ENCODE data around the gene KCNQ1. TPM values are rescaled to one million over a fixed set of nuclear protein-coding genes. Genes with fewer than 3 reads are reported as not detected.

KCNQ1 gene
- total and polyA plus RNA-seq, 2 of the 13 experiments (the other 11 are each of a cell fraction or from before 2014, with no cell fraction given): 0.02 to 0.08 TPM

DNA sequence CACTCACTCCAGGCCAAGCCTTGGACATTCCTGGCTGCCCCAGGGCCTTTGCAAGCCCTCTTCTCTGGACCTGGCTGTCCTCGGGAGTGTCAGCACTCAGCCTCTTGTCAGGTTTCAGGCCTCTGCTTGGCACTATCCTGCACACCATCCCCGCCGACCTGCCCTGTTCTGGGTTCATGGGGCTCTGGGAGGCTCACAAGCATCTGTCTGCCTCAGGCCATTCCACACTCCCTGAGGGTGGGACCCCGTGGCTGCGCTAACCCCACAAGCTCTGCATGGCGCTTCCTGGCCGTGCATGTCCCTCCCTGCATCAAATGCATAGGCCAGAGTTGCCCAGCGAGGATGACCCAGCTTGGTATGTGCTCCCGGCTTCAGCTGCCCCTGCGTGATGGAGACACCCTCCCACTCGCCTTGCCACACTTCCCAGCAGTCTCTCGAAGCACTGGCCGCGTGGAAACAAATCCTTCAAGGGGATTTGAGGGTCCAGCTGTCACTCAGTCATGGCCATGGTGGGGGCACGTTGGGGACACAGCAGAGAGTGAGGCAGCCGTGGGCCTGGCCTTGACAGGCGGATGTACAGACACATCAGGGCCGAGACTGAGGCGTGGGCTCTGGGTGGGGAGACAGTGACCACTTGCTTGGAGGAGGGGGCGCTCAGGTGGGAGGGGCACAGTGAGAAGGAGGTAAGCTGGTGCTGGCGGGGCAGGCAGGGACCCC, 87.3 kb downstream of the KCNQ1 start (continued):
- TF ChIP-seq MBNL3 (CRISPR knock-in tag; conservative IDR thresholded peaks at IDR 0.05) (no peak), PHB2 (IDR thresholded peaks at IDR 0.05; ENCODE audit: partially characterized antibody) (no peak), YEATS2 (CRISPR knock-in tag; IDR thresholded peaks at IDR 0.05; ENCODE audit: borderline replicate concordance) (no peak), POGZ (CRISPR knock-in tag; IDR thresholded peaks at IDR 0.05) (no peak), EED (CRISPR knock-in tag; IDR thresholded peaks at IDR 0.05) (no peak), MED1 (CRISPR knock-in tag; IDR thresholded peaks at IDR 0.05) (no peak), ZNF234 (CRISPR knock-in tag; conservative IDR thresholded peaks at IDR 0.05) (no peak), ZMYM4 (CRISPR knock-in tag; IDR thresholded peaks at IDR 0.05) (no peak), ZBTB21 (CRISPR knock-in tag; IDR thresholded peaks at IDR 0.05) (no peak), ZFX (CRISPR knock-in tag; IDR thresholded peaks at IDR 0.05; ENCODE audit: low read depth) (peak; percentile 7; the same call in 1 of the 2 replicates), RARG (CRISPR knock-in tag; IDR thresholded peaks at IDR 0.05; ENCODE audit: low read depth) (no peak)
- TF ChIP-seq, protein P1, sequence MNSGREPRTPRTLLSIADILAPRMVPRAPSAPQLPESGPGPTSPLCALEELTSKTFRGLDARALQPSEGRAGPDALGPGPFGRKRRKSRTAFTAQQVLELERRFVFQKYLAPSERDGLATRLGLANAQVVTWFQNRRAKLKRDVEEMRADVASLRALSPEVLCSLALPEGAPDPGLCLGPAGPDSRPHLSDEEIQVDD (CRISPR knock-in tag; IDR thresholded peaks at IDR 0.05; ENCODE audit: borderline replicate concordance): no peak
- TF ChIP-seq, protein P2, sequence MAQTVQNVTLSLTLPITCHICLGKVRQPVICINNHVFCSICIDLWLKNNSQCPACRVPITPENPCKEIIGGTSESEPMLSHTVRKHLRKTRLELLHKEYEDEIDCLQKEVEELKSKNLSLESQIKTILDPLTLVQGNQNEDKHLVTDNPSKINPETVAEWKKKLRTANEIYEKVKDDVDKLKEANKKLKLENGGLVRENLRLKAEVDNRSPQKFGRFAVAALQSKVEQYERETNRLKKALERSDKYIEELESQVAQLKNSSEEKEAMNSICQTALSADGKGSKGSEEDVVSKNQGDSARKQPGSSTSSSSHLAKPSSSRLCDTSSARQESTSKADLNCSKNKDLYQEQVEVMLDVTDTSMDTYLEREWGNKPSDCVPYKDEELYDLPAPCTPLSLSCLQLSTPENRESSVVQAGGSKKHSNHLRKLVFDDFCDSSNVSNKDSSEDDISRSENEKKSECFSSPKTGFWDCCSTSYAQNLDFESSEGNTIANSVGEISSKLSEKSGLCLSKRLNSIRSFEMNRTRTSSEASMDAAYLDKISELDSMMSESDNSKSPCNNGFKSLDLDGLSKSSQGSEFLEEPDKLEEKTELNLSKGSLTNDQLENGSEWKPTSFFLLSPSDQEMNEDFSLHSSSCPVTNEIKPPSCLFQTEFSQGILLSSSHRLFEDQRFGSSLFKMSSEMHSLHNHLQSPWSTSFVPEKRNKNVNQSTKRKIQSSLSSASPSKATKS (CRISPR knock-in tag; IDR thresholded peaks at IDR 0.05): no peak
- TF ChIP-seq, protein P3, sequence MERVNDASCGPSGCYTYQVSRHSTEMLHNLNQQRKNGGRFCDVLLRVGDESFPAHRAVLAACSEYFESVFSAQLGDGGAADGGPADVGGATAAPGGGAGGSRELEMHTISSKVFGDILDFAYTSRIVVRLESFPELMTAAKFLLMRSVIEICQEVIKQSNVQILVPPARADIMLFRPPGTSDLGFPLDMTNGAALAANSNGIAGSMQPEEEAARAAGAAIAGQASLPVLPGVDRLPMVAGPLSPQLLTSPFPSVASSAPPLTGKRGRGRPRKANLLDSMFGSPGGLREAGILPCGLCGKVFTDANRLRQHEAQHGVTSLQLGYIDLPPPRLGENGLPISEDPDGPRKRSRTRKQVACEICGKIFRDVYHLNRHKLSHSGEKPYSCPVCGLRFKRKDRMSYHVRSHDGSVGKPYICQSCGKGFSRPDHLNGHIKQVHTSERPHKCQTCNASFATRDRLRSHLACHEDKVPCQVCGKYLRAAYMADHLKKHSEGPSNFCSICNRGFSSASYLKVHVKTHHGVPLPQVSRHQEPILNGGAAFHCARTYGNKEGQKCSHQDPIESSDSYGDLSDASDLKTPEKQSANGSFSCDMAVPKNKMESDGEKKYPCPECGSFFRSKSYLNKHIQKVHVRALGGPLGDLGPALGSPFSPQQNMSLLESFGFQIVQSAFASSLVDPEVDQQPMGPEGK (CRISPR knock-in tag; IDR thresholded peaks at IDR 0.05): no peak

Data from HepG2 (cell line).